Measurements from ENCODE around the gene GNAI2. TPM values are rescaled to one million over a fixed set of nuclear protein-coding genes. Genes with fewer than 3 reads are reported as not detected.

GNAI2 gene
- total RNA-seq, 1 donor = 265 TPM

DNA sequence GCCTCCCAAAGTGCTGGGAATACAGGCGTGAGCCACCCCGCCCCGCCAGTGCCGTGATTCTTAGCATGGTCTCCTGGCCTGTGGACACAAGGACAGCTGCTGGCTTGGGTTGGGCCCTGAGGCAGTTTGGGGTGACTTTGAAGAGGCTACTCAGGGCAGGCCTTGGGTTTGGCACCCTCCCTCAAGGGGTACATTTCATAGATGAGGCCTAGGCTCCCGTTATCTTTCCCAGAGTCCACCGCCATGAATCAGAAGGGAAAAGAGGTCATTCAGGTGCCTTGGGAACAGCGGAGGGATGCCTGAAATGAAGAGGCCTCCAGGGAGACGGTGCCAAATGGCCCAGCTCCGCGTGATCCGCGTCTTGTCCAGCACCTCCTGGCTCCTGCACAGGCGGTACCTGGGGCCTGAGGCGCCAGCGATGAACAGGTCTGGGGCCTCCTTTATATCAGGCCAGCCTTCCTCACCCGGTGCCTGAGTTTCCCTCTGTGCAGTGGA, 9.3 kb downstream of the GNAI2 start:
- DNase-seq (ENCODE audit: low read depth) = no peak
- no peak overlapping the region for H3K4me3 ChIP-seq (ENCODE audit: low read depth, low read length)
- TF ChIP-seq CTCF (IDR thresholded peaks at IDR 0.05; ENCODE audit: insufficient read depth, low read depth, low read length) = no peak

- TF ChIP-seq CTCF (IDR thresholded peaks at IDR 0.05; ENCODE audit: insufficient read depth, low read depth, low read length) = peak; percentile 99
- H3K4me3 ChIP-seq (ENCODE audit: low read depth, low read length) = peak overlapping the region; percentile 51
- DNase-seq (ENCODE audit: low read depth) = peak; percentile 88
These were observed 10.0 kb downstream of the GNAI2 start for GRCh38 chr3:50245831-50246516.

GRCh38 chr3:50246517-50246954, 10.5 kb downstream of the GNAI2 start:
- H3K4me3 ChIP-seq (ENCODE audit: low read depth, low read length) = no peak overlapping the region
- no peak for TF ChIP-seq CTCF (IDR thresholded peaks at IDR 0.05; ENCODE audit: insufficient read depth, low read depth, low read length)
- peak; percentile 81 for DNase-seq (ENCODE audit: low read depth)

DNA sequence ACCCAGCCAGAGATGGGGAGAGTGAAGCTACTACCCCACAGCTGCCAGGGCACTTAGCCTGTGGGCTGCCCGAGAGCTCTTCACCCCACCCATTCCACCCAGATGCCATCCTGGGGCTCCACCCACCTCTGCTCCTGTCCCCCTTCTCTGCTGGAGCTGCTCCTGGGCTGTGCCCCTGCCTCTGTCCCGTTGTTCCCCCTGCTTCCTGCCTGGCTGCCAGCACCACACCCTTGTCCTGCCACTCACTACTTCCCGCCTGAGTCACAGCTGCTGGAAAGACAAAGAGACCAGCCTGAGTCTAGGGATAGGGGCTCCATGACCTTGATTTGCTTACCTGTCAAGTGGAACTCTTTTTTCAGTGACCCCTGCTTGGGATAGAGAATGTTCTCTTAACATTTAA, 12.4 kb downstream of the GNAI2 start:
- TF ChIP-seq CTCF (IDR thresholded peaks at IDR 0.05; ENCODE audit: insufficient read depth, low read depth, low read length) = no peak
- H3K4me3 ChIP-seq (ENCODE audit: low read depth, low read length) = no peak overlapping the region
- DNase-seq (ENCODE audit: low read depth) = no peak

GRCh38 chr3:50249457-50249856, 13.5 kb downstream of the GNAI2 start:
- TF ChIP-seq CTCF (IDR thresholded peaks at IDR 0.05; ENCODE audit: insufficient read depth, low read depth, low read length) = no peak
- DNase-seq (ENCODE audit: low read depth) = no peak
- no peak overlapping the region for H3K4me3 ChIP-seq (ENCODE audit: low read depth, low read length)

DNA sequence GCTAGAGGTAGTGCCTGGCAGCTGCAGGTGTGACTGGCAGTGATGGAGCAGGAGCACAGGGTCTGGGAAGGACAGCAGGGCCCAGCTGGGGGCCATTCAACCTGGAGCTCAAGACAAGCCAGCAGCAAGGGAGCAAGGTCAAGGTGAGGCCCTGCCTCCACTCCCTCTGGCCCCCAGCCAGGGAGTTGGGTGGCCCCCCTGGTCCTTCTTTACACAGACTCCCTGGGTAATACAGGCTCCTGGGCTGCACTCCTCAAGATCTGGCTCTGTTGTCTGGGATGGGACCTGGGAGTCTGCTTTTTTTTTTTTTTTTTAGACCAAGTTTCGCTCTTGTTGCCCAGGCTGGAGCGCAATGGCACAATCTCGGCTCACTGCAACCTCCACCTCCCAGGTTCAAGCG, 14.5 kb downstream of the GNAI2 start:
- TF ChIP-seq CTCF (IDR thresholded peaks at IDR 0.05; ENCODE audit: insufficient read depth, low read depth, low read length) = no peak
- no peak for DNase-seq (ENCODE audit: low read depth)
- H3K4me3 ChIP-seq (ENCODE audit: low read depth, low read length) = no peak overlapping the region

- H3K4me3 ChIP-seq (ENCODE audit: low read depth, low read length) = no peak overlapping the region
- TF ChIP-seq CTCF (IDR thresholded peaks at IDR 0.05; ENCODE audit: insufficient read depth, low read depth, low read length) = no peak
- DNase-seq (ENCODE audit: low read depth) = peak; percentile 71
These were observed 15.2 kb downstream of the GNAI2 start for GRCh38 chr3:50251220-50251619.
